ENCODE data around the gene AFF2.

The AFF2 gene

GRCh38 chrX:148500423-148501385, at the start of gene AFF2:
Gene AFF2, plus strand, starts transcription at chrX:148500617. Its CDS starts 481 bp downstream, at chrX:148501098.
- DNase-seq (ENCODE audit: low read depth in 2 of 2), result peak; percentile 22 to 32

DNA sequence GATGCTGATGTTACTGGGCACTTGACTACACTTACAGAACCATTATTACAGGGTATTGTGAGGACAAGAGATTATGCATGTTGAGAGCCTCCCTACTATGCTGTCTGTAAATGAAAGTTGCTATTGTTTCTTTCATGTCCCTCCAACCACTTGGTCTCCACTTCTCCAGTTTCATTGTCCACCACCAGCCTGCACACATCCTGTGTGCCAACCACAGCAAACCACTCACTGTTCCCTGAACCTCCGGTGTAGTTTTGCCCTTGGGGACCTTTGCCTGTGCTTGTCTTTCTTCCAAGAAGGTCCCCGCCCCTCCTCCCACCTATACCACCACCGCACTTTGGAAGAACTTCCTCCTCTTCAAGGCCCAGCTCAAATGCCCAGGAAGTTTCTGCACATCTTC, 43.1 kb upstream of the AFF2 start:
- no peak for DNase-seq (ENCODE audit: low read depth in 2 of 2)

GRCh38 chrX:148459343-148459742, 41.1 kb upstream of the AFF2 start:
- no peak for DNase-seq (ENCODE audit: low read depth in 2 of 2)

DNA sequence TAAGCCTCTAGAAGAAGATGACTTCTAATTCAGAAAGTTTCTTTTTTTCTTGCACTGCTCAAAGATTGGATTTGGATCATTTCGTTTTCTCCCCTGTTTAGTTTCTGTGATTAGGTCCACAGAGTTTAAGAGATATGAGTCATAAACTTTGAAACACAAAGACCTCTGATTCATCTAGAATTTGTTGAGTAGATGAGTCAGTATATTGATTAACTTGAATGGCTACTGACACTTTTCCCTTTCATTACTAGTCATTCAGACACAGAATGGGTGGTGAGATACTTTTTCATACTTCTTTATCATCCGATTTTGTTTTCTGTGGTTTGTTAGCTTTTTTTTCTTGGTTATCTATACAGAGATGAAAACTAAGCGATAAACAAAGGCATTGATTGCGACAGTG, 34.1 kb upstream of the AFF2 start:
- no peak for DNase-seq (ENCODE audit: low read depth in 2 of 2)

DNA sequence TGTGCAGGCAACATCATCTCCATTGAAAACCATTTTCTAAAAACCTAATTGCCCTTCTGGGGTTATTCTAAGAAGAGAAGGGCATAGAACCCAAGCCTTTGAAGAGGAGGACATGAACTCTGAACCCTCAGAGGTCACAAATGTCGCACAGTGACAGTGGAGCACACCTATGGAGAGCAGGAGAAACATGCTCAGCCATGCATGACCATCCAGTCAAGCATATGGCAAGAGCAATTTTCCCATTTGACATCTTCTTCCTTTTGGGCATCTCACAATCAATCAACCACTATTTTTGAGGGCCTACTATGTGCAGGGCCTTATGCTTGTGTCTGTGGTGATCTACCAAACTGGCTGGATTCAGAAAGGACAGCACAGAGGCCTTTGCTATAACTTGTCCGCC, 30.1 kb upstream of the AFF2 start:
- no peak for DNase-seq (ENCODE audit: low read depth in 2 of 2)

DNA sequence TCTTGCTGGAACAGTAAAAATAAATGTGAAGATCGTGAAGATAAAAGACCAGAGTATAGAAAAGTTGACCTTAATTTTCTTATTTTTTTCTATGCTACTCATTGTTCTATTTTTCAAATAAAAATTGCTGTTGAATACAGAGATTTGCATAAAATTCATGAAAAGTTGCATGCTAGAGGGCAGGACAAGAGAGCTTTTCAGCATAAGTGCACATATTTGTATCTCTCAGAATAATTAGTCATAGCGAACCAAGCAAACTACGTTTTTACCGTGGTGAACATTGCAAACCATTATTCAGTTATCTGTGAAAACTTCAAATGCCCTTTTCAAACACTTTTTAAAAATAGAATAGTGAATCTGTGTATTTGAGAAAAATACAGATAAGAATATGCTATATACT, 26.4 kb upstream of the AFF2 start:
- DNase-seq (ENCODE audit: low read depth in 2 of 2), result no peak

GRCh38 chrX:148492057-148492456, 8.4 kb upstream of the AFF2 start:
- no peak for DNase-seq (ENCODE audit: low read depth in 2 of 2)

GRCh38 chrX:148495176-148495575, 5.2 kb upstream of the AFF2 start:
- no peak for DNase-seq (ENCODE audit: low read depth in 2 of 2)

DNA sequence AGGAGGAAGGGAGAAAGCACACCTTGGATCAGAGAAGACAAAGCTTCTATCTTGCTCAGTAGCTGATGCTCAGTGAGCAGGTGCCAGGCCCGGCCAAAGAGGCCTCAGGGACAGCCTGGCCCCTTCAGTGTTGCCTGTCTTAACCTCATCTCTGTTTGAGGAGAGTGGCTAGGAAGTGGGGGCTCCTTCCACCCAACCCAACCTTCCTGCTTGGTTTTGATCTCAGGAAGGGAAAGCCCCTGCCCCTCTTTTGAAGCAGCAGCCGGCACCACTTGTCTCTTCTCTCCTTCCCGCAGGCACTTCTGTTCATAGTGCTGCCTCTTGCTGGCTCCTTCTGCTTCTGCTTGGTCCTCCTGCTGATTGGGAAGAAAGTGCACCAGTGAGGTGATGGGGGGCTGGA, 2.4 kb upstream of the AFF2 start:
- DNase-seq (ENCODE audit: low read depth in 2 of 2), result no peak

GRCh38 chrX:148499638-148500422, 587 bp upstream of the AFF2 start:
- no peak for DNase-seq (ENCODE audit: low read depth in 2 of 2)

DNA sequence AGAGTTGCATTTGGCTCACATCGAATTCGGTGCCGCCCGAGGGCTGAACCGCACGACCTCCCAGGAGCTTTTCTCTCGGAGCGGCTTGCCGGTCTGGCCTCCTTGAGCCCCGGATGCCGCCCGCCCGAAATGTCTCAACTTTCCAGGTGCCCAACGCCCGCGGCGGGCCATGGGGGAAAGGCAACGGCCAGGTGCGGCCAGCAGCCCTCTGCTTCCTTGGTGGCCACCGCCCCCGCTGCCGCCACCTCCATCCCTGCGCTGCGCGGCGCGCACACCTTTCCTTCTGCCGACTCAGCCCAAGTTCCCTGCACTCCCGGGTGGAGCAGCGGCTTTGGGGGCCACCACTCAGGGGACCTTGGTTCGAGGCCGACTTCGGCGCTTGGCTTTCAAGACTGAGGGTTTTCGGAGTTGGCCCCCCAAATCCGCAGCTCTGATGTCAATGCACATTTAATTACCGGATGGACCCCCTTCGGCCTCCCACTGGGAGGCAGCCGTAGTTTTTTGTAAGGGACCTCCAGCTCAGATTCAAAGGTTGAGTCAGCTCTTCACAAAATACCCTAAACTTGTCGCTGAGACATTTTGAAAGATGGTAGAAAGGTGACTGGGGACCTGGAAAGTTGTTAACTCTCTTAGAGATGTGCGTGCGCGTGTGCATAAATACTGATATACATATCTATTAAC, 1.1 kb downstream of the AFF2 start:
- no peak for DNase-seq (ENCODE audit: low read depth in 2 of 2)

- DNase-seq (ENCODE audit: low read depth in 2 of 2), result no peak
Measured at GRCh38 chrX:148504506-148504905, 4.1 kb downstream of the AFF2 start.

DNA sequence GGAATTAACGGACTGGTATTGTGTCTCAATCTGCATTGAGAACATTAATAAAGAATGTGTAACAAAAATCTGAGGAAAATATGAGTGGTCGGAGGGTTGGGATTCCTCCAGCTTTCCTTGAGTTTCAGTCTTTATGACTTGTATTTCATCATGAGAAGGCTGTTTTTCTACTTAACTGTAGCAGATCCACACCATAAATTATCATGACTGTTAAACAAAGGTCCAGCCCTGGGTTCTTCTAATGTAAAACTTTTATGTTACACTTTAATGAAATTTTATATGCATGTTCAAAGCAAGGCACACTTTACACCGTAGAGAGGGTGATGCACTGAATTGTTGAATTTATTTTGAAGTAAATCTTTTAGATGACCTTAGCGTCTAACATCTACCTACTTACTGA, 7.0 kb downstream of the AFF2 start:
- no peak for DNase-seq (ENCODE audit: low read depth in 2 of 2)

DNA sequence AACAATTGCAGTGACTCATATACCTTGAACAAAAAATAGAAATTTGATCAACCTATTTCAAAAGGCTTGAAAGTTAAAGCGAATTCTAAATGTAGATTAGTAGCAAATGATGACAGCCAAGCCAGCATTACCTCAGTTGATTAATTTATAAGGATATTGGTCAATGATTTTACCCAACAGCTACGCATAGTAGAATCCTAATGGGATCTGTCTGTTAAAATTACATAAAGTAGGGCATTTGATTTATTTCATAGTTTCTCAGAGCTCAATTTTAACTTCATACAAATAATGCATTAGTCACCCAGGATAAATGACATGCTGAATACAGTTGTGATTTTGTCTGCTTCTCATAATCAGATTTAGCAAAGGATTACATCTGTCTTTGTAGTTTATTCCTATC, 12.0 kb downstream of the AFF2 start:
- no peak for DNase-seq (ENCODE audit: low read depth in 2 of 2)

- no peak for DNase-seq (ENCODE audit: low read depth in 2 of 2)
Measured at GRCh38 chrX:148513661-148514060, 13.2 kb downstream of the AFF2 start.

- no peak for DNase-seq (ENCODE audit: low read depth in 2 of 2)
Measured at GRCh38 chrX:148517176-148517575, 16.8 kb downstream of the AFF2 start.

DNA sequence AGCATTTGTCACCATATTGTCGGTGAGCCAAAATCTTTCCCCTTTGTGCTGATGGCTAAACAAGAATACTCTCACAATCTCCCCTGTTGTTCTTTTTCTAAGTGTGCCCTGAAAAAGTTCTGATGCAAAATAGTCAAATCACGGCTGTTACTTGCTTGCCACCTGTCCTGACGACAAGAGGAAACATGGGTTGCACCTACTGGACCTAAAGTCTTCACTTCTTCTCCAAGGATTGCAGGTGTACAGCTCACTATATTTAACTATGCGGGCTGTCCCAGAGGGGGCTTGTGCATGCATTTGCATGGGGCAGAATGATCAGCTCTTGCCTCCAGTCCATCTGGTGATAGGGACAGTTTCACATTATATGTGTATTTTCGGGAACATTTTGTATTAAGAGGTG, 21.6 kb downstream of the AFF2 start:
- DNase-seq (ENCODE audit: low read depth in 2 of 2), result no peak

DNA sequence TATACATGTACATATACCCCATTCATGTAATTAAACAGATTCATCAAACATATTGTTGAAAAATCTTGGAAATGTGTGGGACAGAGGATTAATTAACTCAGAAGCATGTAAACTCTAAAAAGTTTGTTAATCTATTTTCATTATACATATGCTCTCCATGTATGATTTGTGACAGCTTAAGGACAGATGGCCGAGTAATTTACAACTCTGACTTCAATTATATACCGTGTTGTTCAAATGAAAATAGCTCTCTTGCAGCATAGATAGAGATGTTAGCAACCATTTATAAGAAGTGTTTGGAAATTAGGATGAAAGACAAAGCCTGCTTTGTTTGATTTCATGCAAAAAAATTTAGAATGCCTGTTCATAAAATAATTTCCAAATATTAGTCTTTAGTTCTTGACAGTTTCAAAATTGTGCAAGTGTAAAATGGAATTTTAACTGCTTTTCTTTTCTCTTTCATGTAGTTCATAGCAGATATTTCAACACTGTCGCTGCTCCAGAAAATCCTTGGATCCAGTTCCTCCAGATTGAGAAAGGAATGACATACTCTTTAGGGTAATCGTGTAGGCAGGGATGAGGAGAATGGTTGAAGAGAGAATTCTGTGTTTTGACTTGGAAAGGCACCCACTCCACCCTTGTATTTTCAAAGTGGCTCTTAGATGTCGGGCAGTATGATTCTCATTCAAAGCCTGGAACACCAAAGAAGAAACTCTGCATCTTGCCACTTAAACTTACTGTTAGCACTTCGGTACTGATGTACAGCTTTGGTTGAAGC, 23.1 kb downstream of the AFF2 start:
- no peak for DNase-seq (ENCODE audit: low read depth in 2 of 2)

- DNase-seq (ENCODE audit: low read depth in 2 of 2), result peak in 1 of 2 donors; percentile 4
Measured at GRCh38 chrX:148530464-148531077, 30.2 kb downstream of the AFF2 start.

GRCh38 chrX:148534291-148534690, 33.9 kb downstream of the AFF2 start:
- no peak for DNase-seq (ENCODE audit: low read depth in 2 of 2)

DNA sequence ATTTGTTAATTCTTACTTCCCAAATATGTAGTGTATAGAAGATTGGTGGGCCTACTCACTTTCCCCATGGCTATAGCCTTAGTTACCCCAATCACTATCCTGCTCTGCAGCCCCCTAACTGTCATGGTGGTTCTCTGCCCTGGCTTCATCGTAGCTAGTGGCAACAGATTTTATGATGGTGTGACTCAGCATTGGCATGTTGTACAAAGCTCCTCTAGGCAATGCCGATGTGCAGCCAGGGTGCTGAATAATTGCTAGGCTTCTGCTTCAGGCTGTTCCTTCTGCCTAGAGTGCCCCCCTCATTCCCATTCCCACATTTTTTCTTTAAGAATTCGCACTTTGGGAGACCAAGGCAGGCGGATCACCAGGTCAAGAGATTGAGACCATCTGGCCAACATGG, 35.2 kb downstream of the AFF2 start:
- no peak for DNase-seq (ENCODE audit: low read depth in 2 of 2)
